Activated CD4-positive, alpha-beta T cell treated with anti-CD3 and anti-CD28 coated beads, Interleukin-2, amount 10 ng/mL, durations not matched to agents 7 days and 5 days (primary cell): ENCODE results near the gene TBL1X. TPM values are rescaled to one million over a fixed set of nuclear protein-coding genes. Genes with fewer than 3 reads are reported as not detected.

Experiments
- CTCF ChIA-PET: fragments of 350-600 bp; sonication (Branson Sonifier 250); formaldehyde crosslinking; loops from one replicate; lab custom pipeline; 2021; ENCODE audit warnings: antibody characterized with exemption; lab: Charles Lee
- POLR2A ChIA-PET: fragments of 350-600 bp; sonication (Branson Sonifier 250); formaldehyde crosslinking; loops from one replicate; lab custom pipeline; 2021; ENCODE audit warnings: antibody characterized with exemption; lab: Charles Lee
- DNase-seq: peaks from one replicate; pipeline ENCODE4 v3.0.0-alpha.2; 2020
- H3K27ac Mint-ChIP-seq: one replicate; pipeline ENCODE4 v1.8.0; 2021; ENCODE audit warnings: mild to moderate bottlenecking, moderate library complexity, mixed read lengths
- H3K27me3 Mint-ChIP-seq: one replicate; pipeline ENCODE4 v1.8.0; 2021; ENCODE audit warnings: mixed read lengths
- H3K36me3 Mint-ChIP-seq: one replicate; pipeline ENCODE4 v1.8.0; 2021; ENCODE audit warnings: low read depth, mixed read lengths
- H3K4me1 Mint-ChIP-seq: one replicate; pipeline ENCODE4 v1.8.0; 2021; ENCODE audit warnings: mixed read lengths
- H3K4me3 Mint-ChIP-seq: one replicate; pipeline ENCODE4 v1.8.0; 2021; ENCODE audit warnings: mild to moderate bottlenecking, moderate library complexity, mixed read lengths
- H3K9me3 Mint-ChIP-seq: one replicate; pipeline ENCODE4 v1.8.0; 2021; ENCODE audit warnings: mixed read lengths
- total RNA-seq, 2 experiments: library from RNA; stranded (reverse); gene quantifications; one replicate each; pipeline ENCODE4 v1.2.3, GENCODE V29; 2021

TBL1X gene
- total RNA-seq, 2 experiments from 2014 or later = 21.2 to 23.6 TPM

DNA sequence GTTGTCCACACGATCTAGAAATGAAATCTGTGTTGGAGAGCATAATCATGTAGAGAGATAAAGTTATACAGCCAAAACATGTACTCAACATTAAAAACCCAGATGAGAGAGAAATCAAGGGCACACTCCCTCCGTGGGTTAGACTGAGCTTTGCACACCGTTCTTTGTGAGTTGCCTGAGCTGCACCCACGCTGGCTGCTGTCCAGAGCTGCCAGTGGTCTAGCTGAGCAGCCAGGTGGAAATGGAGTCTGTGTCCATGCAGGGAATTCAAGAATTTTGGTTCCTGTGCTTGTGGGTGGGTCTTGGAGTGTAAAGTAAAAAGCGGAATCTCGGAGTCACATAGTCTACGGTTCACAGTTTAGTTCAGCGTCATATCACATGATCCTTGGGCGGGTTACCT is 216.2 kb downstream of the TBL1X start:
- H3K27me3 Mint-ChIP-seq = no peaks in the 10 kb centered on the region
- no peak overlapping the region for H3K4me3 Mint-ChIP-seq
- ChIA-PET POLR2A (no interaction called here), CTCF (interaction anchor here (1.4 kb wide), 1 partner anchor 26 kb away, joined by 3 read pairs; no protein-coding TSS in a partner anchor)
- H3K4me1 Mint-ChIP-seq = peaks cover 22% of the 10 kb centered on the region
- DNase-seq = no peak
- H3K9me3 Mint-ChIP-seq = peaks cover 15% of the 10 kb centered on the region
- no peak overlapping the region for H3K27ac Mint-ChIP-seq
- peaks cover 32% of the 10 kb centered on the region for H3K36me3 Mint-ChIP-seq

DNA sequence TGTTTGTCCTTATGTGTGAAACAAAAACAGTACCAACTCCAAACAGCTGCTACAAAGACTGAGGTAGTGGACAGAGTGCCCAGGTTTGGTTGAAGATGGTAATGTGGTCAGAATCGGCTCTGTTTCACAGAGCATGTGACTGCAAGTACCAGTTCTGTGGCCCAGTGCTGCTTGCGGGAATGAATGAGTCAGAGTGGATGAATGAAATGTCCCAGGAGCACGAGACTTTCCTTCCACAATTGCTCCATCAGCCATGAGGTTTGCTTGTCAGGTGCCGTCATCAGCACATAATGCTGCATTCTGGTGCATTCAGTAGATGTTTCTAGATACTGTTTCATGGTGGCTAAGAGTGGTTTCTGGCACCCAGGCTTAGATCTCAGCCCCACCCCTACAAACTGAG is 216.6 kb downstream of the TBL1X start:
- Mint-ChIP-seq H3K4me3 (no peak overlapping the region), H3K4me1 (peaks cover 22% of the 10 kb centered on the region), H3K36me3 (peaks cover 30% of the 10 kb centered on the region), H3K9me3 (peaks cover 14% of the 10 kb centered on the region), H3K27ac (no peak overlapping the region), H3K27me3 (no peaks in the 10 kb centered on the region)
- no peak for DNase-seq
- ChIA-PET POLR2A (no interaction called here), CTCF (interaction anchor here (1.4 kb wide), 1 partner anchor 25 kb away, joined by 3 read pairs; no protein-coding TSS in a partner anchor)

DNA sequence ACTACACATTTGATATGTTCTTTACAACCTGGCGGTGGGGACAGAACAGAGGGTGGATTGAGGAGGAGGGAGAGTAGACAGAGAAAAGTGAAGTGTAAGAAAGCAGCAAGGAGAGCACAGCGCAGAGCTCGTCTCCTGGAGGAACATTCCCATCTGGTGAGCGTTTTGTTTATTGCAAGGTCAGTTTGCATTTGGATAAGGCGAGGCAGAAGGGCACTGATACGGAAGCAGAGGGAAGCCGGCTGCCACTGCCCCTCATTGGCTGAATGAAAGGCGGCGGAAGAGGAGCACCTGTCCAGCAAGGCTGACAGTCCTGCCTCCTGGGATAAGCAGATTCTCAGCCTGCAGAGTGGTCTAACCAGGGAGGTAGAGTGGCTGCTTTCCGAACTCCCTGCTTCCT is 217.6 kb downstream of the TBL1X start:
- Mint-ChIP-seq H3K27ac (no peak overlapping the region), H3K4me1 (peaks cover 13% of the 10 kb centered on the region), H3K36me3 (peaks cover 22% of the 10 kb centered on the region), H3K4me3 (no peak overlapping the region), H3K27me3 (no peaks in the 10 kb centered on the region), H3K9me3 (peaks cover 7% of the 10 kb centered on the region)
- DNase-seq = no peak
- ChIA-PET POLR2A (no interaction called here), CTCF (no interaction called here)

DNA sequence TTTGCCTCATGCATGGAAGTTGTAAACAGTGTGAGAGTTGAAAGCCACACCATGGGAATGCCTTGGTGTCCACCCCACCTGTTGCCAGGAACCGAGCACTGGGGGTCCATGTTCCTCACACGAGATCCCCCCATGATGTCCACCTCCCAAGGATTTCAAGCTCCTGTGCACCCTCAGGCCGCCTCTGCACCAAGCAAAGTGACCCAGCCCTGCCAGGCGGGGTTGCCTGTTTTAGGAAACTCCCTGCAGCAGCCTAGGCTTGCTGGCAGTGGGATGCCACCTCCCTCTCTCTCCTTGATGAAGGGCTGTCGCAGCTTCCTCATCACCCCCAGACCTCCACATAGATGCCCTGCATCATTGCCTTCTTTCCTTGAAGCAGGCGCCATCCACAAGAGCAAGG is 218.0 kb downstream of the TBL1X start:
- H3K4me1 Mint-ChIP-seq = peaks cover 8% of the 10 kb centered on the region
- peaks cover 18% of the 10 kb centered on the region for H3K36me3 Mint-ChIP-seq
- ChIA-PET CTCF (no interaction called here), POLR2A (no interaction called here)
- H3K4me3 Mint-ChIP-seq = no peak overlapping the region
- no peak overlapping the region for H3K27ac Mint-ChIP-seq
- H3K27me3 Mint-ChIP-seq = no peaks in the 10 kb centered on the region
- peaks cover 7% of the 10 kb centered on the region for H3K9me3 Mint-ChIP-seq
- no peak for DNase-seq

DNA sequence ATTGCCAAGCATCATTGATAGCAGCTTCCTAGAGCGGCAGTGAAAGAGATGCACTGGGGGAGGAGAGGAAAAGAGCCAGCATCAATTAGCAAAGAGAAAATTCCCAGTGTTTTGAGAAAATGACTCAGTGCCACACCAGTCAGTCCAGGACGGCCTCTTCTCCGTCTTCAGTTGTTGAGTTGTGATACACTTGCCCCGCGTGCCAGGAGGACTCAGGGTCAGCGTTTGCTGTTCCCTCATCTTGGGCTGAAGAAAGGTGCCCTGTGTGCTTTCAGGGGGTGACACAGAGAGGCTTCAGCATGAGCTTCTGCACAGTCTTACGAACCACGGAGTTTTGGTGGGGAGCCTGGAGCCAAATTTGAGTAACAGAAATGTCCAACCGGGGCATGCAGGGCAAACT is 218.5 kb downstream of the TBL1X start:
- ChIA-PET CTCF (interaction anchor here (0.6 kb wide), 1 partner anchor 332 kb away, joined by 3 read pairs; no protein-coding TSS in a partner anchor), POLR2A (no interaction called here)
- peaks cover 4% of the 10 kb centered on the region for H3K4me1 Mint-ChIP-seq
- no peaks in the 10 kb centered on the region for H3K27me3 Mint-ChIP-seq
- peaks cover 15% of the 10 kb centered on the region for H3K36me3 Mint-ChIP-seq
- peaks cover 4% of the 10 kb centered on the region for H3K9me3 Mint-ChIP-seq
- no peak overlapping the region for H3K4me3 Mint-ChIP-seq
- H3K27ac Mint-ChIP-seq = no peak overlapping the region
- DNase-seq = no peak

DNA sequence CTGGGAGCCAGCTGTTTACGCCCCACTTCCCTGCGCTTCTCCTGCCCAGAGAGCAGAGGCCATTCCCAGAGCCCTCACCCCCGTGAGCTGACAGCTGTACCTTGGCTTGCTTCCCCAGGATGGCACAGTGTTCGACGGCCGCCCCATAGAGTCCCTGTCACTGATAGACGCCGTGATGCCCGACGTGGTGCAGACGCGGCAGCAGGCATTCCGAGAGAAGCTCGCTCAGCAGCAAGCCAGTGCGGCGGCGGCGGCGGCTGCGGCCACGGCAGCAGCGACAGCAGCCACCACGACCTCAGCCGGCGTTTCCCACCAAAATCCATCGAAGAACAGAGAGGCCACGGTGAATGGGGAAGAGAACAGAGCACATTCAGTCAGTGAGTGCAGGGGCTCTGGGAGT is 223.0 kb downstream of the TBL1X start:
- DNase-seq = no peak
- peaks cover 21% of the 10 kb centered on the region for H3K36me3 Mint-ChIP-seq
- H3K27ac Mint-ChIP-seq = no peak overlapping the region
- POLR2A ChIA-PET = no interaction called here
- H3K4me1 Mint-ChIP-seq = peaks cover under 1% of the 10 kb centered on the region
- CTCF ChIA-PET = interaction anchor here (0.6 kb wide), 1 partner anchor 112 kb away, joined by 3 read pairs; no protein-coding TSS in a partner anchor
- H3K27me3 Mint-ChIP-seq = no peaks in the 10 kb centered on the region
- no peak overlapping the region for H3K4me3 Mint-ChIP-seq
- no peaks in the 10 kb centered on the region for H3K9me3 Mint-ChIP-seq

DNA sequence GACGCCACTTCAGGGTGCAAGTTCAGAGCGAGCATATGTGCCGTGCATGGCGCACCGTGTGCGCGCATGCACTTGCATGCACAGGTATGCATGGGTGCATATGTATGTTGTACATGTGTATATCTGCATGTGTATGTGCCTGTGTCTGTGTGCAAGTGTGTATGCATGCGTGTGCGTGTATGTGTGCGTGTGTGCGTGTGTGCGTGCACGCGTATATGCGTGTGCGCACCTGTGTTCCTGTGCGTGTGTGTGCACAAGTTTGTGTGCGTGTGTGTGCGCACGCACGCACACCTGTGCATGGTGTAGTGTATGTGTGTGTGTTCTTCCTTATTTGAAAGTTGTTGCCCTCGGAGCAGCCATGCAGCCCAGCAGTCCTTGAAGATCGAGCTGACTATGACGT is 224.0 kb downstream of the TBL1X start:
- Mint-ChIP-seq H3K27me3 (no peaks in the 10 kb centered on the region), H3K27ac (no peak overlapping the region), H3K4me1 (peaks cover 8% of the 10 kb centered on the region), H3K9me3 (no peaks in the 10 kb centered on the region), H3K36me3 (peaks cover 29% of the 10 kb centered on the region), H3K4me3 (no peak overlapping the region)
- CTCF ChIA-PET = no interaction called here
- POLR2A ChIA-PET = no interaction called here
- DNase-seq = no peak

DNA sequence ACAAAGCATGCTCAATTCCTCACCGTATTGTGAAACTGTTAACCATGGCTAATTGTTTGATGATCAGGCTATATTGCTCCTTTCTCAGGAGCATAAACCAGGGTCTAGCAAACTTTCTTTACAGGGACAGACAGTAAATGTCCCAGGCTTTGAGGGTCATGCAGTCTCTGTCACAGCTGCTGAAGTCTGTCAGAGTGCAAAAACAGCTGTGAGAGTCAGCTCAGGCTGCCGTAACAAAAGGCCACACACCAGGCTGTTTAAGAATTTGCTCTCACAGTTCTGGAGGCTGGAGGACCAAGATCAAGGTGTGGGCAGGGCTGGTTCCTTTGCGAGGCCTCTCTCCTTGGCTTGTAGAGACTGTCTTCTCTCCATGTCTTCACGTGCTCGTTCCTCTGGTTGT is 225.2 kb downstream of the TBL1X start:
- Mint-ChIP-seq H3K4me3 (no peak overlapping the region), H3K27me3 (no peaks in the 10 kb centered on the region), H3K9me3 (no peaks in the 10 kb centered on the region), H3K4me1 (peaks cover 8% of the 10 kb centered on the region), H3K36me3 (peaks cover 31% of the 10 kb centered on the region), H3K27ac (no peak overlapping the region)
- no peak for DNase-seq
- POLR2A ChIA-PET = no interaction called here
- CTCF ChIA-PET = no interaction called here

DNA sequence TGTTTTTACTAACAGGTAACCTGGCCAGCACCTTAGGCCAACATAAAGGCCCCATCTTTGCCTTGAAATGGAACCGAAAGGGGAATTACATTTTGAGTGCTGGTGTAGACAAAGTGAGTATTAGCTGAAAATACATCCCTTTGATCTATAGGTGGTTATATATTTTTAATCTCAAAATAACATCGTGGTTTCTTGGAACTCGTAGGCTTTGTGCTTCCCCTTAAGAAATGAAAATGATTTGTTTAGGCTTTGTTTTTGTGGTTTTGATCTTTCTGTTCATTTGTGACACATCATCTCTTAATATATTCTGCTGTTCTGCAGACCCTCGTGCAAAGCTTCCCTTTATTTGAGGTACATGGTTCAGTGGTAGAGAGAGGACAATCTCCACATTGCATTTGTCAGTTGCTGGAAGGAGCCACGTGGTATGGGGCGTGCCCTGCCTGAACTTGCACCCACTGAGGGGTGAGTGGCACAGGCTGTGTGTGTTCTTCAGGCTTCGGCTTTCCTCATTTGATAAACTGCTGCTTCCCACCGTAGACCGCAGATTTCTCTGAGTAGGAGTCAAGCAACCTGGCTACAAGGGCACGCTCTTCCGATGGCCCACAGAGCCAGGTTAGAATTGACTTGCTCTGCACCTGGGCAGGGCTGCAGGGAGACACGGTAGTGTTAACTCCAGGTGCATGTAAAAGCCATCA is 228.6 kb downstream of the TBL1X start:
- ChIA-PET POLR2A (no interaction called here), CTCF (no interaction called here)
- Mint-ChIP-seq H3K9me3 (no peaks in the 10 kb centered on the region), H3K36me3 (peaks cover 30% of the 10 kb centered on the region), H3K27me3 (no peaks in the 10 kb centered on the region), H3K4me1 (peaks cover 8% of the 10 kb centered on the region), H3K4me3 (no peak overlapping the region), H3K27ac (peak overlapping the region; percentile 41)
- no peak for DNase-seq

DNA sequence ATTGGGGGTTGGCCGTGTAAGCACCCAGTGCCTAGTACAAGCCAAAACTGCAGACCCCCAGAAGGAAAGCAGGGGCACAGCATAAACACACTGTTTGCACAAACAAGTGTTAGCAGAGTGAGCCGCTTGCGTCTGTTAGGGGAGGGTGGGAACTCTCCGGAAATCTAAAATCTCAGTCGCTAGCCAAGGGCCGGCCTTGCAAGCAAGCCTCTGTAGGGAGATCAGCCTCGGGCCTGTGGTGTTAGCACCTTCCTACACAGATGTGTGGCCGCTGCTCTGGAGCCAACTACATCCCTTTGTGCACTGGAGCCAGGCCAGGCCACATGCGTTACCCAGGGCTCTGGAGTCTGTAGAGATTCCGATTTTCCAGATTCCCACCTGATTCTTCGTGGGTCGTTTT is 233.7 kb downstream of the TBL1X start:
- H3K9me3 Mint-ChIP-seq = no peaks in the 10 kb centered on the region
- peaks cover 26% of the 10 kb centered on the region for H3K36me3 Mint-ChIP-seq
- POLR2A ChIA-PET = no interaction called here
- CTCF ChIA-PET = no interaction called here
- H3K27ac Mint-ChIP-seq = no peak overlapping the region
- H3K4me1 Mint-ChIP-seq = peaks cover 2% of the 10 kb centered on the region
- no peak for DNase-seq
- H3K4me3 Mint-ChIP-seq = no peak overlapping the region
- H3K27me3 Mint-ChIP-seq = no peaks in the 10 kb centered on the region

DNA sequence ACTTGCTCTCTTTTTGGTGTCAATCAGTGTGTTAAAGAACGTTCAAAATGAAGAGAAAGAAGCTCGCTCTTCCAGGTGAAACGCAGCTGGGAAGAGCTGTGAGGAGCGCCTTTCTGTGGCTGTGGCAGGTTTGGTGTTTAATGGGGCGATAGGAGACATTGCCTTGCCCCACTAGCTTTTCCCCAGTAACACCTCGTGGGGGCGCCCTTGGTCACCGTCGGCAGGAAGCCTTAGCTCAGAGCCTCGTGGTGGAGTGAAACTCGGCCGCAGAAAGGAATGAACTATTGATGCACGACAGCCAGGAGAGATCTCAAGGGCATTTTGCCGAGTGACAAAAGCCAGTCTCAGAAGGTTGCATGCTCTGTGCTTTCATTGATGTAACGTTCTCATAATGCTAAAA is 235.7 kb downstream of the TBL1X start:
- no peak overlapping the region for H3K4me3 Mint-ChIP-seq
- CTCF ChIA-PET = no interaction called here
- H3K27ac Mint-ChIP-seq = no peak overlapping the region
- no peaks in the 10 kb centered on the region for H3K9me3 Mint-ChIP-seq
- H3K36me3 Mint-ChIP-seq = peaks cover 27% of the 10 kb centered on the region
- DNase-seq = no peak
- no peaks in the 10 kb centered on the region for H3K27me3 Mint-ChIP-seq
- H3K4me1 Mint-ChIP-seq = no peaks in the 10 kb centered on the region
- POLR2A ChIA-PET = no interaction called here

DNA sequence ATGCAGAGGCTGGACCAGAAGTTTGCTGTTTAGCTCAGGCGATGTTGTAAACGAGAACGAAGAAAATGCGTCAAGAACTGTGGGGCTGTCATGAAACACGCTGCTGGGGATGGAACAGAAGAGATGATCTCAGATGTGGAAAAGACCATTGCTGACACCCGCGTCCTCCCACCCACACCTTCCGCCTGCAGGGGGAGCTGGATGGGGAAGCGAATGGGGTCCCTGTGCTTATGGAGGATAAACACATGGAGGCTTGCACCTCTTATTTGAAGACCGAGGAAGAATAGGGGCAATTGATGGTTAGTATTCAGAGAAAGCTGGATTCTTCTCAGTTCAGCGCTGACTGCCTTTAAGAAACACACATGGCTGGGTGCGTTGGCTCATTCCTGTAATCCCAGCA is 236.9 kb downstream of the TBL1X start:
- peaks cover 27% of the 10 kb centered on the region for H3K36me3 Mint-ChIP-seq

DNA sequence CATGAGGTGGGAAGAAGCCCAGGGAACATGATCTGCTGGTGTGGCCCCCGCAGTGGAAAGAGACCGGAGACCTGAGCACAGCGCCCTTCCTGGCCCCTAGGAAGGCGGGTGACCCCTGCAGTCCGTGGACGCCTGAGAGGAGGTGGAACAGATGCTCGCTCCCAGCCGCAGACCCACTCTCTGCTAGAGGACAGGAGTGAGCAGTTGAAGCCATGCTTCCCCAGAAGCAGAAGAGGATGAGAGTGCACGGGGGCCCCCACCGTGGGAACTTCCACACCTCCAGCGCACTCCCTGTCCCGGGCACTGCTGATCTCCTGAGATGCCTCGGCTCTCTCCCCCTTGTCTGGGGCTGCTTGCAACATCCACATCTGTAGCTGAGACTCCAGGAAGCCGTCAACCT is 238.5 kb downstream of the TBL1X start:
- no peaks in the 10 kb centered on the region for H3K9me3 Mint-ChIP-seq
- CTCF ChIA-PET = no interaction called here
- H3K27me3 Mint-ChIP-seq = no peaks in the 10 kb centered on the region
- no peak for DNase-seq
- POLR2A ChIA-PET = no interaction called here
- no peak overlapping the region for H3K27ac Mint-ChIP-seq
- no peak overlapping the region for H3K4me3 Mint-ChIP-seq
- H3K4me1 Mint-ChIP-seq = peaks cover 2% of the 10 kb centered on the region
- H3K36me3 Mint-ChIP-seq = peaks cover 27% of the 10 kb centered on the region

More for the DNA sequence above, 236.9 kb downstream of the TBL1X start:
- Mint-ChIP-seq H3K27me3 (no peaks in the 10 kb centered on the region), H3K4me3 (no peak overlapping the region), H3K27ac (no peak overlapping the region), H3K4me1 (no peaks in the 10 kb centered on the region), H3K9me3 (no peaks in the 10 kb centered on the region)
- POLR2A ChIA-PET = no interaction called here
- CTCF ChIA-PET = interaction anchor here (0.6 to 1.6 kb wide), 2 partner anchors 21 to 94 kb away, joined by 3 read pairs; no protein-coding TSS in a partner anchor
- no peak for DNase-seq
